Spleen (tissue), 11 donors: Measurements from ENCODE around the gene WWC1. TPM values are rescaled to one million over a fixed set of nuclear protein-coding genes. Genes with fewer than 3 reads are reported as not detected.

Experiments
- DNase-seq: peaks from one replicate; pipeline ENCODE4 v3.0.0-alpha.2; 2020
- H3K27ac ChIP-seq, 8 donors: fragments of 200-600 bp; sonication (generic) in 7 of 8; 1 replicate in 4 of 8; 2 replicates in 4 of 8; pipeline versions ENCODE4 v1.5.0 to v1.8.0; 2016 to 2021; ENCODE audit warnings: inconsistent platforms in 4 of 8, mild to moderate bottlenecking in 4 of 8, moderate library complexity in 1 of 8
- H3K27me3 ChIP-seq, 7 donors: fragments of 200-600 bp; sonication (generic) in 6 of 7; replicated peaks in 1 of 7; 1 replicate in 4 of 7; 2 replicates in 3 of 7; pipeline versions ENCODE4 v1.5.0 to v1.8.0; 2016 to 2021; ENCODE audit warnings: inconsistent platforms in 3 of 7, mild to moderate bottlenecking in 1 of 7
- H3K36me3 ChIP-seq, 6 donors: fragments of 200-600 bp; sonication (generic) in 5 of 6; 1 replicate in 4 of 6; 2 replicates in 2 of 6; pipeline versions ENCODE4 v1.5.0 to v1.8.0; 2016 to 2021; ENCODE audit warnings: inconsistent platforms in 2 of 6
- H3K4me1 ChIP-seq, 6 donors: fragments of 200-600 bp; sonication (generic) in 5 of 6; 1 replicate in 3 of 6; 2 replicates in 3 of 6; pipeline versions ENCODE4 v1.5.0 to v1.8.0; 2016 to 2021; ENCODE audit warnings: inconsistent platforms in 3 of 6
- H3K4me3 ChIP-seq, 8 donors: fragments of 200-600 bp; sonication (generic) in 7 of 8; 1 replicate in 4 of 8; 2 replicates in 4 of 8; pipeline versions ENCODE4 v1.5.0 to v1.8.0; 2016 to 2021; ENCODE audit warnings: inconsistent platforms in 4 of 8, mild to moderate bottlenecking in 4 of 8, moderate library complexity in 2 of 8
- H3K9me3 ChIP-seq, 8 donors: fragments of 200-600 bp; sonication (generic) in 7 of 8; 1 replicate in 4 of 8; 2 replicates in 4 of 8; pipeline versions ENCODE4 v1.5.0 to v1.8.0; 2016 to 2021; ENCODE audit warnings: inconsistent platforms in 4 of 8
- POLR2A ChIP-seq, 3 donors: fragments of 450-650 bp; IDR thresholded peaks; one replicate each; pipeline ENCODE4 v1.5.1; 2017; ENCODE audit warnings: antibody characterized with exemption in 3 of 3, mild to moderate bottlenecking in 1 of 3
- POLR2AphosphoS5 ChIP-seq, 3 donors: sonication (generic); formaldehyde crosslinking; IDR thresholded peaks; one replicate each; pipeline ENCODE4 v1.5.1; 2017; ENCODE audit warnings: antibody characterized with exemption in 3 of 3
- WGBS, 5 donors: extraction: QIAGEN DNeasy Blood & Tissue Kit in 3 of 5; methylation state at CpG; one replicate each; pipeline versions ENCODE4 v1.1.5 to v1.1.7; 2013 to 2018; 5-methylcytosine and 5-hydroxymethylcytosine counted together
- intact Hi-C: fragments of 100-400 bp; cut with DNase I; formaldehyde crosslinking; loops from one replicate; pipeline ENCODE4 v1.15.0; 2023; ENCODE audit warnings: low total_unique reads
- polyA plus RNA-seq, 3 donors: library from polyadenylated mRNA; stranded (reverse); fragments of 200-250 nt; gene quantifications; one replicate each; pipeline ENCODE4 v1.2.1, GENCODE V29; 2013
- total RNA-seq, 7 donors: library from RNA; depleted of rRNA in 3 of 7; stranded (reverse); fragments of >200 nt in 3 of 7; fragmentation: NEBNext Ultra II Directional in 4 of 7; extraction: Animal tissue kit (Norgen Biotek cat#: 25700) in 4 of 7; gene quantifications; one replicate each; pipeline versions ENCODE4 v1.1.0 to v1.2.1, GENCODE V29; 2016 to 2021
- TF ChIP-seq, protein P1 (sequence below), 11 experiments: fragments of 200-600 bp in 7 of 11; fragments of 450-650 bp in 4 of 11; sonication (generic) in 4 of 11; IDR thresholded peaks in 8 of 11; conservative IDR thresholded peaks in 3 of 11; 1 replicate in 7 of 11; 2 replicates in 4 of 11; pipeline versions ENCODE4 v1.4.0 to v1.8.0; 2016 to 2021; ENCODE audit warnings: antibody characterized with exemption in 11 of 11, inconsistent platforms in 4 of 11, mild to moderate bottlenecking in 1 of 11
- donor health status: healthy with polysubstance abuse.
- donor health status: DM: no; HTN: no; CAD: no; lungs with moderate emphysema.
- donor health status: DM: no; HTN: no; CAD: no.
- donor health status: Bipolar disorder and iron deficiency.
- donor health status: healthy.
- donor health status: DM: no; HTN: no; CAD: no.
- donor health status: DM: yes; HTN: yes; CAD: no.

WWC1 gene
- total and polyA plus RNA-seq, 10 donors = 0.60 to 5.4 (median 1.3) TPM

DNA sequence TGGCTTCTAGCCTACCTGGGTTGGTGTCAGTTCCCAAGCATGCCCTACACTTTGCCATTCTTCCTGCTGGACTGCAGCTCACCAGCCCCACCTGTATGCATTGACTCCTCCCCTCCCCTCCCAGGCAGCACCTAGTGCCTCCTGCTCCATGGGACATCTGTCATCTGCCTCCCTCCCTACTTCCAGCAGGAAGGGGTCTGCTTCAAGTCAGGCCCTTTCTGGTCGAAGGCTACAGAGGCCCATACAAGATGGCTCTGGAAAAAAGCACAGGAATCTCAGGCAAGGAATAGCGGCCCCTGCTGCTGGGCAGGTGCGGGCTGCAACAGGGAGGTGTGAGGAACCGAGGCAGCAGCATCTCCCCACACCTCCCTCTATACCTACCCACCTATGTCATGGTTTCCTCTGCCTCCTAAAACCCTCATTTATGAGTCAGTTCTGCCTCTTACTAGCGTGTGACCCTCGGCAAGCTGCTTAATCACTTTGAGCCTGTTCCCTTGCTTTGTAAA, 19.7 kb downstream of the WWC1 start:
- 64 to 74% (median 72%) methylated on average over 6 of the region's 6 CpGs for WGBS, 5 donors
- Histone ChIP-seq H3K9me3 (no peaks in the 10 kb centered on the region), H3K4me1 (no peaks in the 10 kb centered on the region), H3K4me3 (no peak overlapping the region), H3K27me3 (peaks cover 0 to 11% (median 0%) of the 10 kb centered on the region in 7 donors), H3K27ac (no peak overlapping the region), H3K36me3 (no peaks in the 10 kb centered on the region)
- peak; percentile 36 for DNase-seq
- TF ChIP-seq, protein P1, sequence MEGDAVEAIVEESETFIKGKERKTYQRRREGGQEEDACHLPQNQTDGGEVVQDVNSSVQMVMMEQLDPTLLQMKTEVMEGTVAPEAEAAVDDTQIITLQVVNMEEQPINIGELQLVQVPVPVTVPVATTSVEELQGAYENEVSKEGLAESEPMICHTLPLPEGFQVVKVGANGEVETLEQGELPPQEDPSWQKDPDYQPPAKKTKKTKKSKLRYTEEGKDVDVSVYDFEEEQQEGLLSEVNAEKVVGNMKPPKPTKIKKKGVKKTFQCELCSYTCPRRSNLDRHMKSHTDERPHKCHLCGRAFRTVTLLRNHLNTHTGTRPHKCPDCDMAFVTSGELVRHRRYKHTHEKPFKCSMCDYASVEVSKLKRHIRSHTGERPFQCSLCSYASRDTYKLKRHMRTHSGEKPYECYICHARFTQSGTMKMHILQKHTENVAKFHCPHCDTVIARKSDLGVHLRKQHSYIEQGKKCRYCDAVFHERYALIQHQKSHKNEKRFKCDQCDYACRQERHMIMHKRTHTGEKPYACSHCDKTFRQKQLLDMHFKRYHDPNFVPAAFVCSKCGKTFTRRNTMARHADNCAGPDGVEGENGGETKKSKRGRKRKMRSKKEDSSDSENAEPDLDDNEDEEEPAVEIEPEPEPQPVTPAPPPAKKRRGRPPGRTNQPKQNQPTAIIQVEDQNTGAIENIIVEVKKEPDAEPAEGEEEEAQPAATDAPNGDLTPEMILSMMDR (IDR thresholded peaks at IDR 0.05 in 8 of 11, conservative IDR thresholded peaks at IDR 0.05 in 3 of 11) = no peak
- TF ChIP-seq POLR2A (IDR thresholded peaks at IDR 0.05) (no peak), POLR2AphosphoS5 (IDR thresholded peaks at IDR 0.05) (no peak)
- intact Hi-C loops = no loop called here

DNA sequence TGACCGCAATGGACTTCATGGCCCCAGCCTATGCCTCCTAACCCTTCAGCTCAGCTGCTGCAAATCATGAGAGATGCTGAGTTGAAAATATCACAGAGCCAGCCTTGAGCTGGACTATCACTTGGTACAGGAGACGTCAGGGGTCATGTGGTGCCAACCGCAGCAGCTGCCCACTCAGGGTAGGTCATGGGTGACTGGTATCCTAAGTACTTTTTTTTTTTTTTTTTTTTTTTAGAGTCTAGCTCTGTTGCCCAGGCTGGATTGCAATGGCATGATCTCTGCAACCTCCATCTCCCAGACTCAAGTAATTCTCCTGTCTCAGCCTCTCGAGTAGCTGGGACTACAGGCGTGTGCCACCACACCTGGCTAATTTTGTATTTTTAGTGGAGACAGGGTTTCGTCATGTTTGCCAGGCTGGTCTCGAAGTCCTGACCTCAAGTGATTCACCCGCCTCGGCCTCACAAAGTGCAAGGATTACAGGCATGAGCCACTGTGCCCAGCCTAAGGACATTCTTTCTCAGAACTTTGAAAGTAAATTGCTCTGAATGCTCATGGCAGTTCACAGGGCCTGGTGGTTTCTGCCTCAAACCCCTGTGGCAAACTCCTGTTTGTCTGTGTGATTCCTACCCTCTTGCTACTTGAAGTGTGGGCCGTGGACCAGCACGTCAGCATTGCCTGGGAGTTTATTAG, 21.3 kb downstream of the WWC1 start:
- Histone ChIP-seq H3K9me3 (no peaks in the 10 kb centered on the region), H3K27me3 (peaks cover 0 to 11% (median 0%) of the 10 kb centered on the region in 7 donors), H3K4me1 (no peaks in the 10 kb centered on the region), H3K4me3 (no peak overlapping the region), H3K27ac (no peak overlapping the region), H3K36me3 (no peaks in the 10 kb centered on the region)
- WGBS, 5 donors = 76 to 85% (median 79%) methylated on average over 11 of the region's 11 CpGs
- no peak for TF ChIP-seq POLR2AphosphoS5 (IDR thresholded peaks at IDR 0.05)
- TF ChIP-seq, protein P1 (IDR thresholded peaks at IDR 0.05 in 8 of 11, conservative IDR thresholded peaks at IDR 0.05 in 3 of 11) = no peak
- intact Hi-C loops = no loop called here
- peak; percentile 12 for DNase-seq

DNA sequence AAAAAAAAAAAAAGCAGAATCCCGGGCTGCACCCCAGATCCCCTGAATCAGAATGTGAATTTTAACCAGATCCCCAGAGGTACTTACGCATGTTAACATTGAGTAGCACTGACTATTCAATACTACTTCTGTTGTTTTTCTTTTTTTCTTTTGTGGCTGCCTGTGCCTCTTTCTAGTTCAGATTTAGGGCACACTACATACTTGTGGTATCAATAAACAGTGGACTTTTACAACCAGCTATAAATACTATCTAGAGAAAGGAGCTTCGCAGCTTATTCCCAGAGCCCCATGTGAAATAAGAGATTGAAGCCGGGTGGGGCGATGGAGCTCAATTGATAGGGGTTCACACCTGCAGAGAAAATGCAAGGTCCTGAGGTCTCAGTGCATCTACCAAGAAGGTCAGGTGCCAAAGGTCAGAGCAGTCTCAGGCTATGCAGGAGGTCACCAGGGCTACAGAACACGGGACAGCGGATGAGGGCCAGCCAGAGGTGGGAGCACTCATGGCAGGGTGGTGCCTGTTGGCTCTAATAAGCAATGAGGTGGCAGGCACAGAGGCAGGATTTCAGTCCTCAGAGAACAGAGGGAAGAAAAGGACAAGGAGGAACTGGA, 22.3 kb downstream of the WWC1 start:
- peaks cover 0 to 11% (median 0%) of the 10 kb centered on the region in 7 donors for H3K27me3 ChIP-seq
- peak; percentile 28 for DNase-seq
- intact Hi-C loops = no loop called here
- no peaks in the 10 kb centered on the region for H3K9me3 ChIP-seq
- 88 to 93% (median 89%) methylated on average over 7 of the region's 7 CpGs for WGBS, 5 donors
- no peaks in the 10 kb centered on the region for H3K36me3 ChIP-seq
- no peaks in the 10 kb centered on the region for H3K4me1 ChIP-seq
- TF ChIP-seq POLR2AphosphoS5 (IDR thresholded peaks at IDR 0.05) (no peak), POLR2A (IDR thresholded peaks at IDR 0.05) (no peak)
- TF ChIP-seq, protein P1 (IDR thresholded peaks at IDR 0.05 in 8 of 11, conservative IDR thresholded peaks at IDR 0.05 in 3 of 11) = no peak
- no peak overlapping the region for H3K4me3 ChIP-seq
- no peak overlapping the region for H3K27ac ChIP-seq

DNA sequence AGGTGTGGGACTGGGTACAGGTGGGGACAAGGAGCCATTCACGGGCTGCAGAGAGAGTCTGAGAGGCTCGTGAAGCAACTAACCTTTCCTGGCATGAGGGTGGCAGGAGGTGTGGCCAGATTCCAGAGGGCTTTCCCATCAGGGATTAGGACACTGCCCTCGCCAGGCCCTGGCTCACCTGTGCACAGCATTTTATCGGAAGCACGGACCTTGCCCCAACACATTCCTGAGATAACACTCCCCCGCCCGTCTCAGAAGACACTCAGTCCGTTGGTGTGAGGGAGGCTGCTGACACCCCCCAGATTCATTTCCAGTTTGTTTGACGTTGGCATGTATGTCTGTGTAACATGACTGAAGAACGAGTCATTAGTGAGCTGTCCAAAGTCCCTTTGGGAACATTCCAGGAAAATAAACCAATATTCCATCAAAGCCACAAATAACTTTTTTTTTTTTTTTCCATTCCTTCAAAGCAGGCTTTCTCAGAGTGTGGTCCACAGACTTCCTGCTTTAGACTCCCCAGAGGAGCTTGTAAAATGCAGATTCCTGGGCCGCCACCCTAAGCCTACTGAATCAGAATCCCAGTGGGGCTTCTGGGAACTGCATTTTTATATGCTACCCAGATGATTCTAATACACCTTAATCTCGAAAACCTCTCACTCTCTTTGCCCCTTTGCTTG, 23.4 kb downstream of the WWC1 start:
- Histone ChIP-seq H3K4me3 (no peak overlapping the region), H3K27me3 (peaks cover 0 to 11% (median 0%) of the 10 kb centered on the region in 7 donors), H3K27ac (no peak overlapping the region), H3K36me3 (no peaks in the 10 kb centered on the region), H3K9me3 (no peaks in the 10 kb centered on the region), H3K4me1 (no peaks in the 10 kb centered on the region)
- no peak for TF ChIP-seq POLR2A (IDR thresholded peaks at IDR 0.05)
- intact Hi-C loops = no loop called here
- WGBS, 5 donors = 72 to 87% (median 82%) methylated on average over 12 of the region's 12 CpGs
- DNase-seq = peak; percentile 59
